Measurements from ENCODE around the gene FHIT. TPM values are rescaled to one million over a fixed set of nuclear protein-coding genes. Genes with fewer than 3 reads are reported as not detected.

Gene FHIT
- total RNA-seq, 1 donor from 2014 or later = 5.7 TPM

GRCh38 chr3:61269435-61269834 is 18.2 kb upstream of the FHIT start:
- H3K9me3 ChIP-seq (ENCODE audit: low read depth) = no peaks in the 10 kb centered on the region
- Mint-ChIP-seq H3K27ac (no peak overlapping the region), H3K36me3 (no peaks in the 10 kb centered on the region), H3K4me1 (peaks cover 8% of the 10 kb centered on the region), H3K27me3 (ENCODE audit: insufficient read depth, low read depth) (no peaks in the 10 kb centered on the region), H3K9me3 (peaks cover 2% of the 10 kb centered on the region), H3K4me3 (no peak overlapping the region)
- H2AFZ ChIP-seq (replicated peaks) = no peak overlapping the region
- H3K27me3 ChIP-seq = no peaks in the 10 kb centered on the region
- H3K9ac ChIP-seq = no peak overlapping the region
- H3F3A ChIP-seq (ENCODE audit: low read depth) = no peaks in the 10 kb centered on the region
- no peak overlapping the region for H3K4me2 ChIP-seq
- no peak for DNase-seq (ENCODE audit: low spot score)
- no peak overlapping the region for H3K27ac ChIP-seq
- TF ChIP-seq CTCF (IDR thresholded peaks at IDR 0.05) (no peak), EZH2phosphoT487 (IDR thresholded peaks at IDR 0.05) (no peak)
- H3K4me3 ChIP-seq = no peak overlapping the region
- no peaks in the 10 kb centered on the region for H3K79me2 ChIP-seq (ENCODE audit: low read depth)
- H3K4me1 ChIP-seq = no peaks in the 10 kb centered on the region
- no peaks in the 10 kb centered on the region for H4K20me1 ChIP-seq (ENCODE audit: low read depth)
- H3K36me3 ChIP-seq = no peaks in the 10 kb centered on the region

GRCh38 chr3:61268644-61269043 is 17.4 kb upstream of the FHIT start:
- no peak for DNase-seq (ENCODE audit: low spot score)
- H3K79me2 ChIP-seq (ENCODE audit: low read depth) = no peaks in the 10 kb centered on the region
- Mint-ChIP-seq H3K4me1 (peaks cover 8% of the 10 kb centered on the region), H3K4me3 (no peak overlapping the region), H3K27ac (no peak overlapping the region), H3K9me3 (peaks cover 2% of the 10 kb centered on the region), H3K27me3 (ENCODE audit: insufficient read depth, low read depth) (no peaks in the 10 kb centered on the region), H3K36me3 (no peaks in the 10 kb centered on the region)
- no peaks in the 10 kb centered on the region for H3K27me3 ChIP-seq
- H3K36me3 ChIP-seq = no peaks in the 10 kb centered on the region
- H2AFZ ChIP-seq (replicated peaks) = no peak overlapping the region
- no peaks in the 10 kb centered on the region for H4K20me1 ChIP-seq (ENCODE audit: low read depth)
- H3K4me1 ChIP-seq = no peaks in the 10 kb centered on the region
- no peak overlapping the region for H3K27ac ChIP-seq
- H3K9me3 ChIP-seq (ENCODE audit: low read depth) = no peaks in the 10 kb centered on the region
- no peak overlapping the region for H3K9ac ChIP-seq
- no peaks in the 10 kb centered on the region for H3F3A ChIP-seq (ENCODE audit: low read depth)
- H3K4me2 ChIP-seq = no peak overlapping the region
- no peak for TF ChIP-seq EZH2phosphoT487 (IDR thresholded peaks at IDR 0.05)
- TF ChIP-seq CTCF (IDR thresholded peaks at IDR 0.05) = no peak
- no peak for TF ChIP-seq EZH2 (IDR thresholded peaks at IDR 0.05)
- H3K4me3 ChIP-seq = no peak overlapping the region

- Histone ChIP-seq H3K27me3 (no peaks in the 10 kb centered on the region), H3K36me3 (no peaks in the 10 kb centered on the region), H3K79me2 (ENCODE audit: low read depth) (no peaks in the 10 kb centered on the region), H3K9me3 (ENCODE audit: low read depth) (no peaks in the 10 kb centered on the region), H2AFZ (replicated peaks) (no peak overlapping the region), H3K4me2 (no peak overlapping the region), H3K4me3 (no peak overlapping the region), H3K9ac (no peak overlapping the region), H4K20me1 (ENCODE audit: low read depth) (no peaks in the 10 kb centered on the region), H3F3A (ENCODE audit: low read depth) (no peaks in the 10 kb centered on the region), H3K4me1 (no peaks in the 10 kb centered on the region), H3K27ac (no peak overlapping the region)
- Mint-ChIP-seq H3K4me3 (no peak overlapping the region), H3K4me1 (peaks cover 3% of the 10 kb centered on the region), H3K27ac (no peak overlapping the region), H3K36me3 (no peaks in the 10 kb centered on the region), H3K9me3 (peaks cover 23% of the 10 kb centered on the region), H3K27me3 (ENCODE audit: insufficient read depth, low read depth) (no peaks in the 10 kb centered on the region)
- TF ChIP-seq CTCF (IDR thresholded peaks at IDR 0.05) (no peak), EZH2phosphoT487 (IDR thresholded peaks at IDR 0.05) (no peak), EZH2 (IDR thresholded peaks at IDR 0.05) (no peak)
- no peak for DNase-seq (ENCODE audit: low spot score)
Observed at GRCh38 chr3:61264281-61264680, 13.0 kb upstream of the FHIT start.

Data from neural progenitor cell (in vitro differentiated cells).